ENCODE measurements around the gene S1PR5.
"Not testable (repeated sequence)": the region's sequence is repeated elsewhere in the genome, so short reads cannot be mapped to it uniquely, and the experiment has no call there.

Gene S1PR5

GRCh38 chr19:10544242-10544752, 27.1 kb upstream of the S1PR5 start:
- no peak for DNase-seq (ENCODE audit: low read depth)

- no peak for DNase-seq (ENCODE audit: low read depth)
Measured at GRCh38 chr19:10543420-10544241, 26.4 kb upstream of the S1PR5 start, which contains the start of gene ATG4D. TSS of gene ATG4D (plus strand) at chr19:10543904. CDS start at chr19:10544091, 187 bp downstream.

- no peak for DNase-seq (ENCODE audit: low read depth)
Measured at GRCh38 chr19:10543059-10543419, 25.8 kb upstream of the S1PR5 start.

GRCh38 chr19:10539016-10539415, 21.8 kb upstream of the S1PR5 start:
- DNase-seq (ENCODE audit: low read depth) = not testable (repeated sequence)

- DNase-seq (ENCODE audit: low read depth) = no peak
Measured at GRCh38 chr19:10538204-10538983, 21.1 kb upstream of the S1PR5 start.

- no peak for DNase-seq (ENCODE audit: low read depth)
Measured at GRCh38 chr19:10537668-10538067, 20.4 kb upstream of the S1PR5 start.

- no peak for DNase-seq (ENCODE audit: low read depth)
Measured at GRCh38 chr19:10535613-10536012, 18.4 kb upstream of the S1PR5 start.

GRCh38 chr19:10533646-10534386, 16.6 kb upstream of the S1PR5 start:
- DNase-seq (ENCODE audit: low read depth) = peak; percentile 20

GRCh38 chr19:10532457-10532856, 15.2 kb upstream of the S1PR5 start:
- DNase-seq (ENCODE audit: low read depth) = no peak

GRCh38 chr19:10526887-10527286, 9.6 kb upstream of the S1PR5 start:
- not testable (repeated sequence) for DNase-seq (ENCODE audit: low read depth)

- DNase-seq (ENCODE audit: low read depth) = no peak
Measured at GRCh38 chr19:10525636-10526035, 8.4 kb upstream of the S1PR5 start.

GRCh38 chr19:10523135-10523636, 5.9 kb upstream of the S1PR5 start:
- DNase-seq (ENCODE audit: low read depth) = no peak

- no peak for DNase-seq (ENCODE audit: low read depth)
Measured at GRCh38 chr19:10521461-10522171, 4.4 kb upstream of the S1PR5 start.

GRCh38 chr19:10520652-10521318, 3.5 kb upstream of the S1PR5 start:
- no peak for DNase-seq (ENCODE audit: low read depth)

GRCh38 chr19:10519421-10519820, 2.2 kb upstream of the S1PR5 start:
- DNase-seq (ENCODE audit: low read depth) = no peak

- DNase-seq (ENCODE audit: low read depth) = no peak
Measured at GRCh38 chr19:10518444-10519361, 1.5 kb upstream of the S1PR5 start.

GRCh38 chr19:10517760-10518443, 655 bp upstream of the S1PR5 start:
- no peak for DNase-seq (ENCODE audit: low read depth)

GRCh38 chr19:10516671-10517286, 468 bp downstream of the S1PR5 start:
- DNase-seq (ENCODE audit: low read depth) = no peak

GRCh38 chr19:10516064-10516385, 1.2 kb downstream of the S1PR5 start:
- no peak for DNase-seq (ENCODE audit: low read depth)

Measured in non-pigmented ciliary epithelial cell (primary cell).